Ovary (tissue), 3 donors: Measurements from ENCODE around the gene RUNX2.

Experiments
- CTCF ChIP-seq, 3 donors: fragments of 450-650 bp in 2 of 3; fragments of 200-600 bp in 1 of 3; IDR thresholded peaks; one replicate each; pipeline versions ENCODE4 v1.5.1 to v1.8.0; 2016 to 2022; ENCODE audit warnings: antibody characterized with exemption in 3 of 3, mild to moderate bottlenecking in 1 of 3
- EP300 ChIP-seq: sonication (generic); formaldehyde crosslinking; IDR thresholded peaks from one replicate; pipeline ENCODE4 v1.6.1; 2017; ENCODE audit warnings: antibody characterized with exemption
- POLR2A ChIP-seq: fragments of 450-650 bp; IDR thresholded peaks from one replicate; pipeline ENCODE4 v1.6.1; 2017; ENCODE audit warnings: antibody characterized with exemption, mild to moderate bottlenecking, moderate library complexity
- donor health status: DM: no; HTN: no; CAD: no.

GRCh38 chr6:45664707-45665106, 336.6 kb downstream of the RUNX2 start:
- TF ChIP-seq EP300 = no peak
- no peak for TF ChIP-seq CTCF (IDR thresholded peaks at IDR 0.05)
- TF ChIP-seq POLR2A = no peak
